ENCODE data around the gene SIAE.

SIAE gene

GRCh38 chr11:124635932-124636331 is 37.6 kb downstream of the SIAE start:
- no peak for TF ChIP-seq JUND (IDR thresholded peaks at IDR 0.05; ENCODE audit: low read depth)
- no peak for DNase-seq (ENCODE audit: low read depth in 1 of 2, low spot score in 1 of 2)
- in situ Hi-C loops (cut with HindIII; ENCODE audit: low pct_unique_long_range_greater_than_20kb, low sequenced_read_pairs): no loop called here

DNA sequence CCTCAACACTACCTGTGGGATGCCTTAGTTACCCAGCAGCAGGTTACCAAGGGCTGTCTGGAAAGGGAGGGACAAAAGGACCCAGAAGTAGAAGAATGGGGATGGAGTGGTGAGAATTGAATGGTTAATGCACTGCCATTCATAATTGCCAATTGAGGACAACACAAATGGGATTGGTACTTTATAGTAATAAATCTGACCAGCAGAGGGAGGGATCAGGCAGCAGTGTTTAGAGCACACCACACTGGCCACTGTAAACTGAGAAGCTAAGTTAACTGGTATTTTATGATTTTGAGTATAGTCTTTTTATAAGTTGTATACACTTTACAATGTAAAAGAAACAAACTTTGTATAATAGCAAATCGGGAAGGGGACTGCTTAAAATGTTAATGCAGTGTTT is 40.2 kb downstream of the SIAE start:
- in situ Hi-C loops (cut with HindIII; ENCODE audit: low pct_unique_long_range_greater_than_20kb, low sequenced_read_pairs): no loop called here
- DNase-seq (ENCODE audit: low read depth in 1 of 2, low spot score in 1 of 2): peak; percentile 54 to 61

GRCh38 chr11:124629961-124630360 is 43.6 kb downstream of the SIAE start:
- in situ Hi-C loops (cut with HindIII; ENCODE audit: low pct_unique_long_range_greater_than_20kb, low sequenced_read_pairs): no loop called here
- no peak for TF ChIP-seq JUND (IDR thresholded peaks at IDR 0.05; ENCODE audit: low read depth)

More for the DNA sequence above, 40.2 kb downstream of the SIAE start:
- no peak for TF ChIP-seq JUND (IDR thresholded peaks at IDR 0.05; ENCODE audit: low read depth)

DNA sequence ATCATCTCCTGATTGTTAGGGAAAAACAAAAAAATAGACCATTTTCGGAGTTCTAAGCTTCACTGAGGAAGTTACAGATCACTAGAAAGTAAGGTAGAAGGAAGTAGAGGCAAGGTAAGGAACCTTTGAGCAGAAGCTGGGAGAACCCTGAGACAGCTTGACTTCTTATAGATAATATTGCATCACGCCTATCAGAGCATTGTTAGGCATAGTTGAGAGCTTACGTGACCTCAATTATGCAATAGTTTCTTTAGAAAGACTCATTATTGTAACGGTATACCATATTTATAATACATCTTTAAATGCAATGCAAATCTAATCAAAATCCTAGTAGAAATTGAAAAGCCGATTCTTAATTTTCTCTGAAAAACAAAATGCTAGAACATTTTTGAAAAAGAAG is 46.0 kb downstream of the SIAE start:
- no peak for DNase-seq (ENCODE audit: low read depth in 1 of 2, low spot score in 1 of 2)
- TF ChIP-seq JUND (IDR thresholded peaks at IDR 0.05; ENCODE audit: low read depth): no peak
- in situ Hi-C loops (cut with HindIII; ENCODE audit: low pct_unique_long_range_greater_than_20kb, low sequenced_read_pairs): no loop called here

More at GRCh38 chr11:124629961-124630360, 43.6 kb downstream of the SIAE start:
- no peak for DNase-seq (ENCODE audit: low read depth in 1 of 2, low spot score in 1 of 2)

DNA sequence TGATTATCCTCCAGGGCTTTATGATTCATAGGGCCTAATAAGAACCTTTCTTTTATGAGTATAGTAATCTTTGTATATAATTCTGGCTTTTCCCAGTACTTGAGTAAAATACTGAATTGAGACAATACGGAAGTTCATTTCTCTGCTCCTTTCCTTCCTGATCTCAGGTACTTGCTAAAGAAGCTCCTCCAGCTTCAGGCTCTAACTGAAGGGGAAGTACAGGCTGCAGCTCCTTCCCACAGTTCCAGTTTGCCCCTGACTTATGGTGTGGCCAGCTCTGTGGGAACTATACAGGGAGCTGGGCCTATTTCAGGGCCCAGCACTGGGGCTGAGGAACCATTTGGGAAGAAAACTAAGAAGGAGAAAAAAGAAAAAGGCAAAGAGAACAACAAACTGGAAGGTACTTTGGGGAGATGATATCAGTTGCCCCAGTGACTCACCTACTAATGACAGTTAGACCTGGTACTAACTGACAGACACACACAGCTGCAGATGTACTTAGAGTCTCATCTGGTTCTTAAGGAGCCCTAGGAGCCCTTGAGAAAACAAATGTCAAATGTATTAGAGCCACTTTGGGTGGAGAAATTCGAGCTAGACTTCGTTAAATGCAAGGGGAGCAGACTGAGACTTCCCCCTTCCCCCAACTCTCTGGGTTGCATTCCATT is 47.9 kb downstream of the SIAE start:
- in situ Hi-C loops (cut with HindIII; ENCODE audit: low pct_unique_long_range_greater_than_20kb, low sequenced_read_pairs): no loop called here
- no peak for DNase-seq (ENCODE audit: low read depth in 1 of 2, low spot score in 1 of 2)
- no peak for TF ChIP-seq JUND (IDR thresholded peaks at IDR 0.05; ENCODE audit: low read depth)

DNA sequence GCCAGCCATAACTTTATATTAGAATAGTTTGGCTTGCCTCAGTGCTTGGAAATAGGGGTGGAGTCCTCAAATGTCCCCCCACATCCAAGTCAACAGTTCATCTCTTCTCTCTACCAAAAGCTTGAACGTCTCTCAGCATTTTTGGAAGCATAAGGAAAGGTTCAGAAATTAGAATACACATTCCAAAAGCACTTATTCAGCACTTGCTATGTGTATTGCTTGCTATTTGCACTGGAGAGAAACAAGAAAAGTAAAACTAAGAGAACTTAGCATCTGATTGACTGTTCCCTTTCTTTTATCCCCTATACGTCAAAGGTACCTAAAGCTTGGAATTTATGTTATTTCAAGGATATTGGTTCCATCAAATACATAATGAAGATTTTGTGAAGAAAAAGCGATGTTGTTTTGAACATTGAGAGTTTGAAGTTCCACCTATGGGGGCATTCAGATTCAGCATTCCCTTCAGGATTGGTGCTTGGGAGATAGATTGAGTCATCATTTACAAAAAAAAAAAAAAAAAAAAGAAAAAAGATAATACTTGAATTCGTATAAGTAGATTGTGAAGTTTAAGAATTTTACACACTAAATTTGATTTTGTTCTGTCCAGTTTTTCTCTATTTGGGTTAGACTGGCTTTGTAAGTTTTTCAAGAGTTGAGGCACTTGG is 49.5 kb downstream of the SIAE start:
- no peak for TF ChIP-seq JUND (IDR thresholded peaks at IDR 0.05; ENCODE audit: low read depth)
- DNase-seq (ENCODE audit: low read depth in 1 of 2, low spot score in 1 of 2): no peak
- in situ Hi-C loops (cut with HindIII; ENCODE audit: low pct_unique_long_range_greater_than_20kb, low sequenced_read_pairs): no loop called here

- peak; percentile 96 to 97 for DNase-seq (ENCODE audit: low read depth in 1 of 2, low spot score in 1 of 2)
- no peak for TF ChIP-seq JUND (IDR thresholded peaks at IDR 0.05; ENCODE audit: low read depth)
- in situ Hi-C loops (cut with HindIII; ENCODE audit: low pct_unique_long_range_greater_than_20kb, low sequenced_read_pairs): no loop called here
These were observed 50.7 kb downstream of the SIAE start, which contains the start of gene TBRG1 for GRCh38 chr11:124622531-124623451. TSS of gene TBRG1 (plus strand) at chr11:124622864. CDS start at chr11:124623084, 220 bp downstream.

- no peak for DNase-seq (ENCODE audit: low read depth in 1 of 2, low spot score in 1 of 2)
- in situ Hi-C loops (cut with HindIII; ENCODE audit: low pct_unique_long_range_greater_than_20kb, low sequenced_read_pairs): no loop called here
These were observed 54.7 kb downstream of the SIAE start for GRCh38 chr11:124618863-124619262.

DNA sequence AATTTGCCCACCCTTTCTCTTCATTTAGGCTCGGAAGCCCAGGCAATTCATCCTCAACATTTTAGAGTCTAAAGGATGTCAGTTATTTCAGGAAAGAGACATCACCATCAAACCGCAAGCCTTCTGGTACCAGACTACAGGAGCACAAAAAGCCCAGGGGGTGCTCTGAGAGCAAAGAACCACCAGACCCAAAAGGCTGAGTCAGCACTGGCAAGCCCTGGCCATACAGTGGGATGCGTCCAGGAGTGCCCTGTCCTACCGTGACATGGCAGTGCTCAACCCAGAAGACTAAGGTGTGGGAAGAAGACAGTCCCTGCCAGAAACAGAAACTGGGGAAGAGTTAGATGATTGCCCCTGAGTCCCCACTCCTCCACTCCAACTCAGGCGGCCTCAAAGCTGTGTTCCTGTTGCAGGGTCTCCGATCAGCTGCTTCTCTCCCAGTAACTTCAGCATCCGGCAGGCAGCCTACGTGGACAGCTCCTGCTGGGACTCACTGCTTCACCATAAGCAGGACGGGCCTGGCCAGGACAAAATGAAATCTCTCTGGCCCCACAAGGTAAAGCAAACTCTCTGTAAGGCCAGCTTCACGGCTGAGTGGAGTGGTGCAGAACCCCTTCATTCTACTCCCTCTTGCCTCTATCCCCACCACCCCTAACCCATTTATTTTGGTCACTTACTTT is 60.8 kb downstream of the SIAE start:
- in situ Hi-C loops (cut with HindIII; ENCODE audit: low pct_unique_long_range_greater_than_20kb, low sequenced_read_pairs): no loop called here
- DNase-seq (ENCODE audit: low read depth in 1 of 2, low spot score in 1 of 2): peak in 1 of 2 experiments; percentile 40
- TF ChIP-seq JUND (IDR thresholded peaks at IDR 0.05; ENCODE audit: low read depth): no peak

More at GRCh38 chr11:124618863-124619262, 54.7 kb downstream of the SIAE start:
- TF ChIP-seq JUND (IDR thresholded peaks at IDR 0.05; ENCODE audit: low read depth): no peak

DNA sequence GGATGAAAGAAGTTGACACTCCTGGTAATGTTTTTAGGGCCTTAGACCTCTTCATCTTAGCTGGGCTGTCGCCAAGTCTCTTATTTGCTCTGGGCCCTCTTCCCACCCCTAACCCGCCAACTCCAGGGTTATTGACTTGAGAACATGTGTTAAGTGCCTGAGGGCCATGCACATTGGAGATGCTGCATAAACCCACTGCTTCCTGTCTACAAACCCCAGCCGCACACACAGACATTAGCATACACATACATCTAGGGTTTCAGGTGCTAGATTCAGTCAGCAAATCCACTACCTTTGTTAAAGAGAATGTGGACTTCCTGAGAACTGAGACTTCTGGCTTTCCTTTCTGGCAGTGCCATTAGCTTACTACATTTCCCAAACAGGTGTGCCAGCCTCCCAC is 61.5 kb downstream of the SIAE start:
- in situ Hi-C loops (cut with HindIII; ENCODE audit: low pct_unique_long_range_greater_than_20kb, low sequenced_read_pairs): no loop called here

DNA sequence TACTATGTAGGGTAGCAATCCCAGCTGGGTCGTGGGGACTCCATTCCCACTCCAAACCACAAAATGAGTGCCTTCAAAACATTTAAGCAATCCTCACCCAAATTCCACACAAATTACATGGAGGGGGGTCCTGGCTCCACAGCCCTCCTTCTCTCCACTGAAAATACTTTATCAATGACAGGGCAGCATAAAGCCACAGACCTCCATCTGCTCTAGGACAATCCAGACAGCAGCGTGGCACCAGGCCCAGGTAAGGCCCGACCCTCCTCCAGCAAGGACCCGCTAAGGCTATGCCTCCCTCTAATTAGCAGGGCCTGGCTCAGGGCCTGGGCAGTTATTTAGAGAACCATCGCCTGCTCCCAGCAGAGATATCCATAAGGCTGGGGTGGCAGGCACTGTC is 62.5 kb downstream of the SIAE start, which contains the start of gene PANX3:
TSS of gene PANX3 (plus strand) at position 365 of the 400 bp plus-strand sequence. CDS start 129 bp downstream, outside the sequence.
- TF ChIP-seq JUND (IDR thresholded peaks at IDR 0.05; ENCODE audit: low read depth): no peak
- in situ Hi-C loops (cut with HindIII; ENCODE audit: low pct_unique_long_range_greater_than_20kb, low sequenced_read_pairs): no loop called here
- DNase-seq (ENCODE audit: low read depth in 1 of 2, low spot score in 1 of 2): no peak

More for the DNA sequence above, 61.5 kb downstream of the SIAE start:
- no peak for DNase-seq (ENCODE audit: low read depth in 1 of 2, low spot score in 1 of 2)
- no peak for TF ChIP-seq JUND (IDR thresholded peaks at IDR 0.05; ENCODE audit: low read depth)

DNA sequence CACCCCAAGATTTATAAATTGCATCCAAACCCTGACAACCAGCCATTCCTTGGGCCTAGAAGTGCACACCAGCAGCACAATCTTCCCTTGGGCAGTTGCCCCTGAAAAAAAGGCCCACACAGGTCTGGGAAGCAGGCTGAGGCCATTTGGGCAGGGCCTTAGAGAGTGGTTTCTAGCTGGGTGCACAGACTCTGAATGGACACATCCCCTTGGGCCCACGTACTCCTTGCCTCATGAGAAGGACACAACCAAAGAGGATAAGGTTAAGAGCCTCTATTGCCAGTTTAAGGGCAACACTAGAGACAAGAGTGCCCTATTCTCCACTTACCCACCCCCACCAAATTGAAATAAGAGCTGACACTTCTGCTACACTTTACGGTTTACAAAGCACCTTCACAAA is 63.2 kb downstream of the SIAE start:
- no peak for DNase-seq (ENCODE audit: low read depth in 1 of 2, low spot score in 1 of 2)
- in situ Hi-C loops (cut with HindIII; ENCODE audit: low pct_unique_long_range_greater_than_20kb, low sequenced_read_pairs): no loop called here
- TF ChIP-seq JUND (IDR thresholded peaks at IDR 0.05; ENCODE audit: low read depth): no peak
